GM19328 (cell line): ENCODE data around the gene ATP8B3.

ENCODE experiments used
- ATAC-seq: cut with Tn5 transposase; IDR thresholded peaks from one replicate; pipeline ENCODE4 v1.9.1; 2021; ENCODE audit warnings: mild to moderate bottlenecking, moderate library complexity; ENCODE audit not compliant: unreplicated experiment

Gene ATP8B3

GRCh38 chr19:1758959-1759903 is 52.8 kb downstream of the ATP8B3 start:
- no peak for ATAC-seq

GRCh38 chr19:1758231-1758577 is 53.9 kb downstream of the ATP8B3 start:
- no peak for ATAC-seq

DNA sequence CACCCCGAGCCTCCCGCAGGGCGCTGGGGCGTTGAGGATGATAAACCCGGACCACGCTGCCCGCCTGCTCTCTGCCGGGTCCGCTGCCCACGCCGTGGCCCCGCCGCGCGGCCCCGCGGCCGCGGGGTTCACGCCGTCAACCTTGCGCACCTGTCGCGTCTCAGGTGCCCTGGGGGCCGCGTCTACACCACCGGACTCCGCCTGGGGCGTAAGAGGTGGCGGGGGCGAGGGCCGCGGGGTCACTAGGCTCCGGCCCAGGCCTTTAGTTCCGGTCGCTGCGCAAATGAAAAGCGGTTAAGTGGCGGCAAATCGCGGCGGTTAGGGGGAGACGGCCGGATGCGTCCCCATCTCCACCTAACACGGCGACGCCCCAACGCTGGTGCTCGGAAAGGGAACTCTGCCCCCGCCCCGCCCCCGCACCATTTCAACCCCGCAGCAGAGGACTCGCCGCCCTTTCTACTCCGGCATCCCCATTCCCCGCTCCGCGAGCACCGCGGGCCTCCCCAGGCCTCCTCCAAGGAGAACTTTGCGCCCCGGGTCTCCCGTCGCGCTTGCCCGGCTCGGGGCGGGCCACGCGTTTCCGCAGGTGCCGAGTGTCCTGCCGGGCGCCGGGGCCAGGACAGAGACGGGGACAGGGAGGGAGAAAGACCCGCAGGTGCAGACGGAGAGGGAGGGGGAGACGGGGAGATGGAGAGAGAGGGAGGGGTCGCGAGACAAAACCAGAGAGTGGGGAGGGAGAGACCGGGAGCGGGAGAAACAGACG is 54.4 kb downstream of the ATP8B3 start:
- no peak for ATAC-seq

DNA sequence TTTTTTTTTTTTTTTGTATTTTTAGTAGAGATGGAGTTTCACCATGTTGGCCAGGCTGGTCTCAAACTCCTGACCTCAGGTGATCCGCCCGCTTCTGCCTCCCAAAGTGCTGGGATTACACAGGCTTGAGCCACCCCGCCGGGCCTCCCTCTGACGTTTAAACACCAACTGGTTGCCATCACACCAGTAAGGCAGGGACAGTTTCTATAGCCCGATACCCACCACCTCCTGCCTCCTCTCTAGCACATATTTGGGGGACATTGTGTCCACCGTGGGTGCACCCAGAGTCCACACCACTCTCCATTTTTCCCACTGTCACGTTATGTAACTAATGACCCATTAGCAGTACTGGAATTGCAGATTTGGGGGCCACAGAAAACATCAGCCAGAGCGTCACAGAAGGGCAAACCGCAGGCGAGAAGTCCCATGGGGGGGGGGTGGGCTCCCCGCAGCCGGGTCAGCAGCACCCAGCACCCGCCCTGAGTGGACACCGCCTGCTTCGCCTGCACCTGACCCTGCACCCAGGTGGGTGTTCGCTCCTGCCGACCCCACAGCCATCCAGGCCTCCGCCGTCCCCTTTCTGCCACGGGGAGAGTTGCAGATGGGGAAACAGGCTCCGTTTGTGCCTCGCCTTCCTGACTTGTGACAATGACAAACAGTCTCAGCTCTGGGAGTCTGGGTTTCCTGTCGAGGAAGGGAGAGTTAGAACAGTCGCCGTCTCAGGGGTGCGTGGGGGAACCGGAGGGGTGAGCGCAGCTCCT is 55.2 kb downstream of the ATP8B3 start:
- ATAC-seq = no peak

- no peak for ATAC-seq
Measured at GRCh38 chr19:1756264-1756663, 55.8 kb downstream of the ATP8B3 start.

DNA sequence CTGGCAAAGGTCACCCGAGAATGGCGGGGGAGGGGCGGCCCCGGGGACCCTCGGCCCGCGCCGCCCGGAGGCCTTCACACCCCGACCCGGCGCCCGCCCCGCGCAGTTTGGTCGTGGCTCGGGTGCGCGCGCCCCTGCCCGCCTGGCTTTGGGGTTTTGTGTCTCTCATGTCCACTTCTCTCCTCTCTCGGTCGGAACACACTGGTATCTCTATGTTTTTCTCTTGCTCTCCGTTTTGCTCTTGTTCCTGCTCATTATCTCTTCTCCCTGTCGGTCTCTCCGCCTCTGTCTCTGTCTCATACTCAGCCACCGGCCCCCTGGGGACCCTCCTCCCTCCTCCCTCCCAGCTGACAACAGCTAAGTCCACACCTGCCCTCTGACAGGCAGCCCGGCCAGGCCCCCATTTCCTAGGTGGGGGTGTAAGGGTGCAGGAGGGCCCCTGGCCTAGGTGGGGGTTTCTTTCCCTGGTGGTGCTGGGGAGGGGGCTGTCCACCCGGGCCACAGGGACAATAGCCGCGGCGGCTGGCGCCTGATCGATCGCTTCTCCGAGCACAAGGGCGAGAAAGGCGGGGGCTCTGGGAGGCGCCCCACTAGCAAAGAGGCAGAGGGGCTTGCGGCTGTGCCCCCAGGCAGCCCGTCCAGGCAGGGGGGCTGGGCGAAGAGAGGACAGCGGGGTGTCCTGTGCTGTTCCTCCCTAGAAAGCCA is 56.5 kb downstream of the ATP8B3 start:
- no peak for ATAC-seq

- no peak for ATAC-seq
Measured at GRCh38 chr19:1754636-1755466, 57.2 kb downstream of the ATP8B3 start.

GRCh38 chr19:1754018-1754635 is 57.9 kb downstream of the ATP8B3 start:
- no peak for ATAC-seq

DNA sequence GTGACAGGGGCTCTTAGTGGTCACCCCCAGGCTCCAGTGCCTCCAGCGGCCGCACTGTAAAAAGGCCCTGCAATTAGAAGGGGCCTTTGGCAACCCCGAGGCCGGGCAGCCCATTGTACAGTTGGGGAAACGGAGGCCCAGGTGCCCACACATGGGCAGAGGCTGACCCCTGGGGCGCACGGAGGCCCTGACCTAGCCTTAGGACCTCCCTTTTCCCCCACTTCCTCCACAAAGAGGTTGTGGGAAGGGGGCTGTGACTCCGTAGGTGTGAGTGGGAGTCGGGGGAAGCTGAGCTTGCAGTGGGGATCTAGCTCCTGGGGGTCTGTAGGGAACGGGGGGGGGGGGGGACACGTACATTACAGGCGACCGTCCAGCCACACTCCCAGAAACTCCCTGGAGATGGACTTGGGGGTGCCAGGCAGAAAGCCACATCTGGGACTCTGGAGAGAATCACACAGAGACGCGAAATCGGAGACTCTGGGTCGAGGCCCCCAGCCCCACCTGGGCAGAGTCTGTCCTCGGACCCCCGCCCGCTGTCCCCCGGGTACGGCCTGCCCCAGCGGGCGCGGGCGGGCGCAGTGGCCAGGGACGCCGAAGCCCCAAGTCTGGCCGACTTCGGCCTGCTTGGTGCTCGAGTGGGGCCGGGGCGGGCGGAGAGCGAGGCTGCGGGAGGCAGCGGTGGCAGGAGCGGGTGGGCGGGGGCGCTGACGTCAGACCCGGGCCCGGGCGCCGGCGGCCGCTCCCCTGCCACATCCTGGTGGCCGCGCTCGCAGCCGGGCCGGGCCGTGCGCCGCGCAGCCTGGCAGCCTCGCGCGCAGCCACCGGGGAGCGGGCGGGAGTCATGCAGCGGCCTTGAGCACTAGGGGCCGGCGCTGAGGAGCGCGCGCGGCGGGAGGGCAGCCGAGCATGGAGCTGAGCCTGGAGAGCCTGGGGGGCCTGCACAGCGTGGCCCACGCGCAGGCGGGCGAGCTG is 59.0 kb downstream of the ATP8B3 start, which contains the start of gene ONECUT3:
Gene ONECUT3 (plus strand): TSS at position 750 of the 972 bp plus-strand sequence. CDS start 157 bp downstream, at position 907.
- no peak for ATAC-seq

- no peak for ATAC-seq
Measured at GRCh38 chr19:1752009-1752756, 59.9 kb downstream of the ATP8B3 start.

GRCh38 chr19:1751367-1752008 is 60.6 kb downstream of the ATP8B3 start:
- ATAC-seq = no peak

GRCh38 chr19:1750343-1751021 is 61.6 kb downstream of the ATP8B3 start:
- ATAC-seq = no peak

GRCh38 chr19:1749373-1750342 is 62.4 kb downstream of the ATP8B3 start:
- no peak for ATAC-seq

GRCh38 chr19:1748873-1749341 is 63.2 kb downstream of the ATP8B3 start:
- ATAC-seq = no peak
